H1 (cell line): ENCODE data around the gene CCDC171. TPM values are rescaled to one million over a fixed set of nuclear protein-coding genes. Genes with fewer than 3 reads are reported as not detected.

Source experiments
- CTCF ChIA-PET: fragments of 300-600 bp; sonication (Branson Sonifier 250); formaldehyde crosslinking; loops from one replicate; lab custom pipeline; 2021; ENCODE audit not compliant: partially characterized antibody; lab: Charles Lee
- POLR2A ChIA-PET: fragments of 300-600 bp; sonication (Branson Sonifier 250); formaldehyde crosslinking; loops from one replicate; lab custom pipeline; 2021; ENCODE audit warnings: inconsistent platforms; ENCODE audit not compliant: partially characterized antibody; lab: Charles Lee
- DNase-seq, 2 experiments: peaks; one replicate each; pipeline versions ENCODE4 v3.0.0 to v3.0.0-alpha.2; 2010 to 2022; ENCODE audit warnings: low spot score in 2 of 2, low read depth in 1 of 2, mixed read lengths in 1 of 2
- FAIRE-seq: peaks from 2 replicates; lab custom pipeline; 2011; peaks lifted over from hg19 to GRCh38; lab: Jason Lieb, UNC
- H2AFZ ChIP-seq: 2 replicates; pipeline ENCODE4 v1.8.1; 2012; ENCODE audit warnings: low read length, inconsistent platforms
- H2AK5ac ChIP-seq: 2 replicates; pipeline ENCODE4 v1.6.1; 2013; ENCODE audit warnings: low read depth, low read length
- H2BK120ac ChIP-seq: replicated peaks from 2 replicates; pipeline ENCODE3; 2013; ENCODE audit warnings: low read depth, low read length, inconsistent platforms
- H2BK12ac ChIP-seq: 2 replicates; pipeline ENCODE4 v1.6.1; 2013; ENCODE audit warnings: low read depth, low read length
- H2BK15ac ChIP-seq: 2 replicates; pipeline ENCODE4 v1.6.1; 2013; ENCODE audit warnings: low read length
- H2BK20ac ChIP-seq: 2 replicates; pipeline ENCODE4 v1.6.1; 2013; ENCODE audit warnings: low read length
- H2BK5ac ChIP-seq: 2 replicates; pipeline ENCODE4 v1.6.1; 2013; ENCODE audit warnings: low read depth, low read length
- H3K14ac ChIP-seq: 2 replicates; pipeline ENCODE4 v1.6.1; 2013; ENCODE audit warnings: inconsistent platforms; ENCODE audit not compliant: insufficient read length
- H3K18ac ChIP-seq: 2 replicates; pipeline ENCODE4 v1.6.1; 2013; ENCODE audit warnings: low read length; ENCODE audit errors: extremely low read depth
- H3K23ac ChIP-seq: 2 replicates; pipeline ENCODE4 v1.6.1; 2013; ENCODE audit warnings: inconsistent platforms; ENCODE audit not compliant: insufficient read length
- H3K23me2 ChIP-seq: 2 replicates; pipeline ENCODE4 v1.6.1; 2013; ENCODE audit warnings: low read depth, low read length
- H3K27ac ChIP-seq: 2 replicates; pipeline ENCODE4 v1.6.1; 2011; ENCODE audit warnings: low read depth, low read length, inconsistent platforms
- H3K27me3 ChIP-seq, 4 experiments: replicated peaks in 1 of 4; 1 replicate in 1 of 4; 2 replicates in 3 of 4; pipeline versions ENCODE4 v1.6.1 to v1.8.1; 2011 to 2013; ENCODE audit warnings: low read length in 3 of 4, mild to moderate bottlenecking in 3 of 4, inconsistent platforms in 2 of 4, mixed read lengths in 2 of 4, moderate library complexity in 1 of 4; ENCODE audit not compliant: control insufficient read depth in 3 of 4, insufficient read depth in 3 of 4; ENCODE audit errors: extremely low read depth in 1 of 4
- H3K36me3 ChIP-seq, 4 experiments: 2 replicates each; pipeline versions ENCODE4 v1.6.1 to v1.8.1; 2011 to 2013; ENCODE audit warnings: mild to moderate bottlenecking in 4 of 4, low read length in 3 of 4, moderate library complexity in 2 of 4, control low read depth in 1 of 4, inconsistent platforms in 1 of 4; ENCODE audit not compliant: insufficient read depth in 4 of 4, control insufficient read depth in 2 of 4
- H3K4ac ChIP-seq: replicated peaks from 2 replicates; pipeline ENCODE3; 2013; ENCODE audit warnings: low read length, low read depth, mixed read lengths, inconsistent platforms; ENCODE audit not compliant: insufficient read length
- H3K4me1 ChIP-seq, 4 experiments: replicated peaks in 1 of 4; 1 replicate in 1 of 4; 2 replicates in 3 of 4; pipeline versions ENCODE4 v1.6.1 to v1.8.1; 2011 to 2013; ENCODE audit warnings: low read length in 3 of 4, inconsistent platforms in 2 of 4, mixed read lengths in 1 of 4; ENCODE audit not compliant: insufficient read depth in 4 of 4, control insufficient read depth in 3 of 4
- H3K4me2 ChIP-seq, 2 experiments: 2 replicates each; pipeline versions ENCODE4 v1.6.1 to v1.8.1; 2011 to 2013; ENCODE audit warnings: low read depth in 2 of 2, low read length in 2 of 2, control low read depth in 1 of 2, inconsistent platforms in 1 of 2, mild to moderate bottlenecking in 1 of 2; ENCODE audit not compliant: insufficient read depth in 1 of 2
- H3K4me3 ChIP-seq, 4 experiments: fragments of 200-600, 300-600 bp in 1 of 4; sonication (generic), shearing (Covaris generic), sonication (Bioruptor Twin) in 1 of 4; 2 replicates each; pipeline versions ENCODE4 v1.5.1 to v1.8.1; 2011 to 2016; ENCODE audit warnings: low read length in 4 of 4, low read depth in 3 of 4, control low read depth in 2 of 4, inconsistent platforms in 2 of 4, mild to moderate bottlenecking in 2 of 4, mixed read lengths in 1 of 4, moderate library complexity in 1 of 4; ENCODE audit not compliant: insufficient read depth in 2 of 4; ENCODE audit errors: extremely low read depth in 1 of 4
- H3K56ac ChIP-seq: replicated peaks from 2 replicates; pipeline ENCODE3; 2013; ENCODE audit warnings: low read depth, mild to moderate bottlenecking, mixed read lengths, low read length, inconsistent platforms; ENCODE audit not compliant: insufficient read length
- H3K79me1 ChIP-seq: 2 replicates; pipeline ENCODE4 v1.6.1; 2013; ENCODE audit warnings: low read depth, low read length, control low read depth
- H3K79me2 ChIP-seq, 2 experiments: 2 replicates each; pipeline versions ENCODE4 v1.6.1 to v1.8.1; 2012 to 2013; ENCODE audit warnings: low read length in 2 of 2, mild to moderate bottlenecking in 2 of 2, inconsistent platforms in 1 of 2; ENCODE audit not compliant: insufficient read depth in 2 of 2, control insufficient read depth in 1 of 2
- H3K9ac ChIP-seq, 4 experiments: replicated peaks in 1 of 4; 1 replicate in 1 of 4; 2 replicates in 3 of 4; pipeline versions ENCODE4 v1.6.1 to v1.8.1; 2011 to 2013; ENCODE audit warnings: low read depth in 3 of 4, low read length in 3 of 4, control low read depth in 2 of 4, mild to moderate bottlenecking in 2 of 4, moderate library complexity in 2 of 4, inconsistent platforms in 1 of 4; ENCODE audit errors: extremely low read depth in 1 of 4
- H3K9me3 ChIP-seq, 2 experiments: 2 replicates each; pipeline versions ENCODE4 v1.6.1 to v1.8.1; 2012 to 2013; ENCODE audit warnings: mild to moderate bottlenecking in 2 of 2, moderate library complexity in 2 of 2, control low read depth in 1 of 2, inconsistent platforms in 1 of 2, low read depth in 1 of 2, low read length in 1 of 2, mixed read lengths in 1 of 2; ENCODE audit not compliant: insufficient read depth in 2 of 2
- H4K20me1 ChIP-seq, 2 experiments: replicated peaks in 1 of 2; 2 replicates each; pipeline versions ENCODE3 to v1.8.1; 2011 to 2013; ENCODE audit warnings: inconsistent platforms in 2 of 2, low read length in 2 of 2, mild to moderate bottlenecking in 1 of 2; ENCODE audit not compliant: insufficient read depth in 2 of 2, control insufficient read depth in 1 of 2
- H4K5ac ChIP-seq: 2 replicates; pipeline ENCODE4 v1.6.1; 2013; ENCODE audit warnings: low read length, low read depth, mixed read lengths, inconsistent platforms; ENCODE audit not compliant: insufficient read length
- H4K8ac ChIP-seq: 2 replicates; pipeline ENCODE4 v1.8.0; 2013; ENCODE audit warnings: mild to moderate bottlenecking, moderate library complexity, low read length, inconsistent platforms; ENCODE audit not compliant: insufficient read depth; ENCODE audit errors: extremely low read depth
- H4K91ac ChIP-seq: replicated peaks from 2 replicates; pipeline ENCODE3; 2013; ENCODE audit warnings: low read length, mixed read lengths, inconsistent platforms; ENCODE audit not compliant: insufficient read length
- BCL11A ChIP-seq, 2 experiments: IDR thresholded peaks; one replicate each; pipeline ENCODE4 v1.6.1; 2011; ENCODE audit warnings: low read depth in 2 of 2, low read length in 2 of 2, mild to moderate bottlenecking in 2 of 2
- CBX5 ChIP-seq: fragments of 300-800, 300-1000 bp; sonication (generic); IDR thresholded peaks from 2 replicates; pipeline ENCODE4 v1.7.1; 2016; ENCODE audit warnings: antibody characterized with exemption, low read length, low read depth
- E2F6 ChIP-seq: IDR thresholded peaks from 2 replicates; pipeline ENCODE4 v1.6.1; 2012; ENCODE audit warnings: inconsistent platforms
- GTF2F1 ChIP-seq: IDR thresholded peaks from 2 replicates; pipeline ENCODE4 v1.6.1; 2012; ENCODE audit warnings: low read depth, low read length, improper control_type of control experiment, borderline replicate concordance
- HDAC6 ChIP-seq: IDR thresholded peaks from one replicate; pipeline ENCODE4 v1.7.1; 2012; ENCODE audit warnings: low read depth, mild to moderate bottlenecking, inconsistent platforms, low read length, moderate library complexity
- KDM4A ChIP-seq: IDR thresholded peaks from one replicate; pipeline ENCODE4 v1.7.1; 2012; ENCODE audit warnings: low read depth, mild to moderate bottlenecking, moderate library complexity, low read length, inconsistent platforms; ENCODE audit not compliant: severe bottlenecking
- KDM5A ChIP-seq: fragments of 200-600 bp; IDR thresholded peaks from 2 replicates; pipeline ENCODE4 v1.7.1; 2012; ENCODE audit warnings: mild to moderate bottlenecking, low read length, inconsistent platforms, mixed read lengths
- POLR2A ChIP-seq, 2 experiments: IDR thresholded peaks; 1 replicate in 1 of 2; 2 replicates in 1 of 2; pipeline ENCODE4 v1.6.1; 2011; ENCODE audit warnings: low read depth in 2 of 2, low read length in 2 of 2, mild to moderate bottlenecking in 2 of 2; ENCODE audit errors: control extremely low read depth in 1 of 2
- RBBP5 ChIP-seq: IDR thresholded peaks from 2 replicates; pipeline ENCODE4 v1.7.1; 2012; ENCODE audit warnings: low read depth, mild to moderate bottlenecking, inconsistent platforms, low read length, moderate library complexity, borderline replicate concordance
- TAF1 ChIP-seq: IDR thresholded peaks from 2 replicates; pipeline ENCODE4 v1.6.1; 2011; ENCODE audit warnings: mild to moderate bottlenecking, low read depth, low read length
- TCF12 ChIP-seq: IDR thresholded peaks from 2 replicates; pipeline ENCODE4 v1.6.1; 2011; ENCODE audit warnings: low read depth, mild to moderate bottlenecking, low read length
- WGBS, 2 experiments: shearing (Covaris generic) in 1 of 2; methylation state at CpG; one replicate each; pipeline versions ENCODE4 v1.1.6 to v1.1.7; 2013 to 2015; ENCODE audit warnings: low lambda C conversion rate in 2 of 2, mixed read lengths in 2 of 2, inconsistent platforms in 1 of 2, low coverage in 1 of 2, missing lambda C conversion rate in 1 of 2; ENCODE audit not compliant: insufficient replicate concordance in 2 of 2, insufficient coverage in 1 of 2, insufficient read length in 1 of 2; ENCODE audit errors: extremely low coverage in 1 of 2, missing lambda C conversion rate in 1 of 2; 5-methylcytosine and 5-hydroxymethylcytosine counted together
- polyA plus RNA-seq, 7 experiments: library from polyadenylated mRNA; depleted of rRNA in 3 of 7; stranded (reverse) in 5 of 7; unstranded in 2 of 7; fragments of >200 nt in 5 of 7; fragments of 200-250 nt in 2 of 7; gene quantifications; 1 replicate in 5 of 7; 2 replicates in 1 of 7; 4 replicates in 1 of 7; pipeline versions ENCODE4 v1.2.1 to v1.2.3, GENCODE V29; 2011 to 2013; ENCODE audit warnings: missing spikeins in 2 of 7, mixed read lengths in 2 of 7
- total RNA-seq: library from RNA; stranded (reverse); fragmentation: NEBNext Ultra II Directional; extraction: Animal tissue kit (Norgen Biotek cat#: 25700); gene quantifications from 2 replicates; pipeline ENCODE4 v1.2.1, GENCODE V29; 2021

The CCDC171 gene
- total and polyA plus RNA-seq, 2 of the 8 experiments (the other 6 are each of a cell fraction or from before 2014, with no cell fraction given) = 0.83 to 2.3 TPM

GRCh38 chr9:16010221-16010620, 457.4 kb downstream of the CCDC171 start:
- Histone ChIP-seq H2AK5ac (no peak overlapping the region), H3K4me3 (no peak overlapping the region), H3K56ac (no peak overlapping the region), H2AFZ (no peak overlapping the region), H3K14ac (no peak overlapping the region), H2BK20ac (no peak overlapping the region), H3K79me2 (no peaks in the 10 kb centered on the region), H3K4ac (no peak overlapping the region), H2BK15ac (no peak overlapping the region), H2BK120ac (no peak overlapping the region), H4K20me1 (no peaks in the 10 kb centered on the region), H4K91ac (no peak overlapping the region), H3K27ac (no peak overlapping the region), H3K79me1 (no peaks in the 10 kb centered on the region), H4K8ac (no peak overlapping the region), H2BK12ac (no peak overlapping the region), H3K9me3 (no peaks in the 10 kb centered on the region), H3K18ac (no peak overlapping the region), H3K27me3 (no peaks in the 10 kb centered on the region), H3K36me3 (no peaks in the 10 kb centered on the region), H2BK5ac (no peak overlapping the region), H3K23ac (no peak overlapping the region), H4K5ac (no peak overlapping the region), H3K4me1 (no peaks in the 10 kb centered on the region), H3K23me2 (no peaks in the 10 kb centered on the region), H3K9ac (no peak overlapping the region), H3K4me2 (no peak overlapping the region)
- WGBS, 2 experiments = 89% methylated on average over 4 of the region's 4 CpGs; no CpG with 5 or more reads in 1 of the 2 experiments
- TF ChIP-seq KDM5A = no peak
- TF ChIP-seq E2F6 = no peak
- TF ChIP-seq CBX5 = no peak
- TF ChIP-seq GTF2F1 = no peak
- TF ChIP-seq TAF1 = no peak
- no peak for TF ChIP-seq RBBP5
- no peak for TF ChIP-seq POLR2A (IDR thresholded peaks at IDR 0.05; ENCODE audit: control extremely low read depth in 1 of 2, low read depth in 2 of 2, low read length in 2 of 2)
- TF ChIP-seq TCF12 = no peak
- TF ChIP-seq BCL11A (IDR thresholded peaks at IDR 0.05; ENCODE audit: low read depth in 2 of 2, low read length in 2 of 2) = no peak
- TF ChIP-seq HDAC6 = no peak
- TF ChIP-seq KDM4A = no peak
- CTCF ChIA-PET = interaction anchor here (0.7 to 1.7 kb wide), 3 partner anchors 18 to 29 kb away, joined by 3 to 6 read pairs (median 4); no protein-coding TSS in a partner anchor
- POLR2A ChIA-PET = no interaction called here
- DNase-seq (no peak), FAIRE-seq (no peak)
